WTC11 (cell line): ENCODE measurements around the gene TAL1.

Experiments
- ATF2 ChIP-seq: sonication (generic); formaldehyde crosslinking; IDR thresholded peaks from 2 replicates; pipeline ENCODE4 v1.8.1; 2022; ENCODE audit warnings: low read depth, missing genetic modification reagents, borderline replicate concordance
- ATF6 ChIP-seq: sonication (generic); formaldehyde crosslinking; IDR thresholded peaks from 2 replicates; pipeline ENCODE4 v1.8.1; 2023; ENCODE audit warnings: mild to moderate bottlenecking, missing genetic modification reagents
- CTCF ChIP-seq: fragments of 200-600 bp; IDR thresholded peaks from 2 replicates; pipeline ENCODE4 v1.8.0; 2022; ENCODE audit warnings: antibody characterized with exemption
- MAX ChIP-seq: sonication (generic); formaldehyde crosslinking; IDR thresholded peaks from 2 replicates; pipeline ENCODE4 v1.8.0; 2022; ENCODE audit warnings: mild to moderate bottlenecking, missing genetic modification reagents
- NR2C2 ChIP-seq: sonication (generic); formaldehyde crosslinking; IDR thresholded peaks from 2 replicates; pipeline ENCODE4 v1.8.0; 2022; ENCODE audit warnings: mild to moderate bottlenecking, missing genetic modification reagents
- PRDM15 ChIP-seq: sonication (generic); formaldehyde crosslinking; IDR thresholded peaks from 2 replicates; pipeline ENCODE4 v1.8.0; 2022; ENCODE audit warnings: missing genetic modification reagents
- USF1 ChIP-seq: sonication (generic); formaldehyde crosslinking; IDR thresholded peaks from 2 replicates; pipeline ENCODE4 v1.8.0; 2022; ENCODE audit warnings: mild to moderate bottlenecking, missing genetic modification reagents
- USF2 ChIP-seq: sonication (generic); formaldehyde crosslinking; IDR thresholded peaks from 2 replicates; pipeline ENCODE4 v1.8.1; 2023; ENCODE audit warnings: mild to moderate bottlenecking, missing genetic modification reagents, moderate library complexity

- TF ChIP-seq ATF2 (no peak), CTCF (no peak), ATF6 (CRISPR knock-in tag) (no peak), USF2 (no peak), PRDM15 (CRISPR knock-in tag) (no peak), MAX (CRISPR knock-in tag) (no peak), NR2C2 (CRISPR knock-in tag) (no peak), USF1 (CRISPR knock-in tag) (no peak)
These were observed 1.9 kb downstream of the TAL1 start for GRCh38 chr1:47229886-47230691.
